Panc1 (cell line): ENCODE measurements around the gene PKN3.

Experiments
- CTCF ChIP-seq: fragments of 450-650 bp; IDR thresholded peaks from 2 replicates; pipeline ENCODE4 v1.5.1; 2017; ENCODE audit warnings: mild to moderate bottlenecking
- POLR2AphosphoS5 ChIP-seq: IDR thresholded peaks from 2 replicates; pipeline ENCODE4 v1.6.1; 2012; ENCODE audit warnings: mild to moderate bottlenecking, low read depth, low read length, moderate library complexity
- SIN3A ChIP-seq: IDR thresholded peaks from 2 replicates; pipeline ENCODE4 v1.6.1; 2012; ENCODE audit warnings: low read depth, mild to moderate bottlenecking, low read length, moderate library complexity, borderline replicate concordance; ENCODE audit not compliant: insufficient read depth

DNA sequence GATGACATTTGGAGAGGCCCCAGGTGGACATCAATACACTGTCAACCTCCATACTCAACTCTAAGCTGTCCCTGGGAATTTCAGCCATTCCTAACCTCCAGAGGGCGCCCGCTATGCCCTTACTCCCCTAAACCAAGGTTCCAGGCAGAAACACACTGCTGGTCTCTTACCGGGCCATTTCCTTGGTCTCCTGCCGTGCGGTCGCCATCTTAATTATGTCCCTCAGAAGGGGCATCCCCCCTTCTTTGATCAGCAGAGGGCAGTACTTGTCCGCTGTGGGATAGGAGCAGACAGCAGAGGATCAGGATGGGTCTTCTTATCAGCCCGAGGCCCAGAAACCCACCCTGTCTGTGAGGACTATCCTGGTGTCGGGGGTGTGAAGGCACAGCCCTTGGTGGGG, 31.0 kb downstream of the PKN3 start:
- TF ChIP-seq CTCF: peak; percentile 88
- peak; percentile 38; the same call in 1 of the 2 replicates for TF ChIP-seq POLR2AphosphoS5
- no peak for TF ChIP-seq SIN3A
